HG02943 (cell line): ENCODE results near the gene ACTG2.

ENCODE experiments used
- ATAC-seq: cut with Tn5 transposase; IDR thresholded peaks from one replicate; pipeline ENCODE4 v1.9.1; 2021; ENCODE audit warnings: mild to moderate bottlenecking, low read depth, moderate library complexity; ENCODE audit not compliant: unreplicated experiment

The ACTG2 gene

GRCh38 chr2:73911548-73912208 is 18.9 kb downstream of the ACTG2 start:
- no peak for ATAC-seq

DNA sequence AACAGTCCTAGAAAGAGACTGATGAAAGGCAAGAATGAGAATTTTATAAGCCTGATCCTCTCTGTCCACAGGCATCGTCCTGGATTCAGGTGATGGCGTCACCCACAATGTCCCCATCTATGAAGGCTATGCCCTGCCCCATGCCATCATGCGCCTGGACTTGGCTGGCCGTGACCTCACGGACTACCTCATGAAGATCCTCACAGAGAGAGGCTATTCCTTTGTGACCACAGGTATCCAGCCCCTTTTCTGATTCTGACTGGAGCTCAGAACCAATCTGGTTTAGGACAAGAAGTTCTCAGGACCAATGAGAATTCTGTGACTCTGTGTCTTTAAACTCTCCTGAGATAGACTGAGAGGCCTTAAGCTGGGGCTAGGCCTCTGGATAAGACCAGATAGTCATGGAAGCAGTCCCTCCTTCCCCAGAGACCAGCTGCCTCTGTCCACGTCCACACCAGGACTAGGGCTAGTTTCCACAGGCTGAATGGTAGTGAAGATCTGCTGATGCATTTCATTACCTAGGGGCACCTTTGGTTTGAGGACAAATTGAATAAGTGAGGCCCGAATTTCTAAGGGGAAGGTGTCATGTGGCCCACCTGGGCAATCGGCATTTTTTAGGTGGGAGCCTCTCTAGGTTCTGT is 20.7 kb downstream of the ACTG2 start:
- ATAC-seq: no peak

DNA sequence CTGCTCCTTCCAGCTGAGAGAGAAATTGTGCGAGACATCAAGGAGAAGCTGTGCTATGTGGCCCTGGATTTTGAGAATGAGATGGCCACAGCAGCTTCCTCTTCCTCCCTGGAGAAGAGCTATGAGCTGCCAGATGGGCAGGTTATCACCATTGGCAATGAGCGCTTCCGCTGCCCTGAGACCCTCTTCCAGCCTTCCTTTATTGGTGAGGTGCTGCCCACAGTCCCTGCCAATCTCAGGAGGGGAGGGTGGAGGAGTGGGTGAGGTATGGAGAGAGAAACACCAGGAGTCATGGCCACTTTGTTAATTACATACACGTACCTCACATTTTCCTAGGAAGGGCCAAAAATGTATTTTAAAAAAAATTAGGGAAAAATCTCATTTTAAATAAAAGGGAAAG is 21.9 kb downstream of the ACTG2 start:
- no peak for ATAC-seq

GRCh38 chr2:73915437-73915993 is 22.7 kb downstream of the ACTG2 start:
- no peak for ATAC-seq

GRCh38 chr2:73916666-73917065 is 23.9 kb downstream of the ACTG2 start:
- no peak for ATAC-seq

GRCh38 chr2:73917296-73917695 is 24.5 kb downstream of the ACTG2 start:
- no peak for ATAC-seq

DNA sequence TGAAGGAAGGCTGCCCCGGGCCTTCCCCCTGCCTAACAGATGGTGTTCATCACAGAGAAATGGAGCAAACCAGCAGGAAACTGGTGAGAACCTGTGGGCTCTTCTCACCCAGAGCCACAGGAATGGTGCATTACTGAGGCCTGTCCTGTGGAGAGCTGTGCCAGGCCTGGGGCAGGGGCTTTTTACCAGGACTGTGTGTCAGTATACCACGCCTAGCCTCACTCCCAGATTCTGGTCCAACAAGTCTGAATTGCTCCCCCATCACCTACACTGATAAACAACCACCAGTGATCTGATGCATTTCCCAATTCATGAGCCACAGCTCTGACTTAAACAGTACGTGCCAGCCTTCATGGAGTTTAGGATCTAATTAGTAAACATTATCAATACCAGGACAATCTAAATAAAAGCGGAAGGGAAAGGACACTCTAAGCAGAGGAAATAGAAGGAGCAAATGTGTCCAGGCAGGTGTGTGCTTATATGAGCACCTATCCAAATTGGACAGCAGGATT is 24.9 kb downstream of the ACTG2 start:
- ATAC-seq: no peak

- no peak for ATAC-seq
Observed at GRCh38 chr2:73918856-73919255, 26.0 kb downstream of the ACTG2 start.

DNA sequence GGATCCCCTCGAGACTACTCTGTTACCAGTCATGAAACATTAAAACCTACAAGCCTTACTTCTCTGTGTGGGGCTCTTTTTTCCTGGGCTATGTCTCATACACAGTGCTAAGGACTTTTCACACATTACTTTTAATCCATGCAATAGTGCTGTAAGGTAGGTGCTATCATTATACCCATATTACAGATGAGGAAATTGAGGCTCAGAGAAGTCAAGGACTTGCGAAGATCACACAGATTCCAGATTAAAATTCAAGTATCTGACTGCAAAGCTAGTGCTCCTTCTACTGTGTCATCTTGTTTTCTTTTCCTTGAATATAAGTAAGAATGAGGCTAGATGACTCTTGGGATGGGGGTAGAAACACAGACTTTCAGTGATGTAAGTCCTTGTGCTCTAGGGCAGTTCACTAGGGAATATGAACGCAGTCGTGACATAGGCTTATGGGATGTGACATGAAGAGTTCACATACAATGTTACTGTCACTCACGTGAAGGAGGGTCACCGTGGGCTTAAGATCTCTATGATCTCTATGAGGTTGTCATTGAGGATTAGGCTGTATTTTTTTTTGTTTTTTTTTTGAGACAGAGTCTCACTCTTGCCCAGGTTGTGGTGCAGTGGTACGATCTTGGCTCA is 26.9 kb downstream of the ACTG2 start:
- ATAC-seq: no peak

- no peak for ATAC-seq
Observed at GRCh38 chr2:73920577-73921545, 28.1 kb downstream of the ACTG2 start.

- ATAC-seq: no peak
Observed at GRCh38 chr2:73921581-73921980, 28.8 kb downstream of the ACTG2 start.

GRCh38 chr2:73922681-73923080 is 29.9 kb downstream of the ACTG2 start:
- ATAC-seq: no peak

DNA sequence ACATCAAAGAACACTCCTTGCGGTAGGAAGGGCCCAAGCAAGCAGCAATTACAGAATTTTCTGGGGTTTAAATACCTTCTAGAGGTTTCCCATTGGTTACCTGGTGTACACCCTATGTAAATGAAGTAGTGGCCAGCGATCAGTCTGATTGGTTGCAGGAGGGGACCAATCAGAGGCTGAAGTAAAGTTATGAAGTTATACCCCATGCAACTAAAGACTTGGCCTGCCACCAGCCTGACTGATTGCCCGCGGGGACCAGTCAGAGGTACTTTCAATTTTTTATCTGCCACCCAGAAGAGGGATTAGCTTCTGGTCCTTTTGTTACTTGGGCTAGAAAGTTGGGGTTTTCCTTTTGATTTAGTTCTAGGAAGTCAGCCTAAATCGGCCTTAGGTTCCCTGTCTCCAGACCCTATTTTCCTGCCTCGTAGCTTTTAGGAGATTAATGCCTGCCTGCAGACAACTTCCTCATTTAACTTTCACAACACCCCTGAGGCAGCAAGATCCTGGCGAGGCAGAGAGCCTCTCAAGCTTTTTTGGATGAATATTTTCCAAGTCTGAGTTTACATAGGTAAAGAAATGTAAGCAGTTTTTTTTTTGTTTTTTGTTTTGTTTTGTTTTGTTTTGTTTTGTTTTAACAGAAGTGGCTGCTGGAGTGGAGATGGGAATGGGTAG is 32.4 kb downstream of the ACTG2 start:
- no peak for ATAC-seq

DNA sequence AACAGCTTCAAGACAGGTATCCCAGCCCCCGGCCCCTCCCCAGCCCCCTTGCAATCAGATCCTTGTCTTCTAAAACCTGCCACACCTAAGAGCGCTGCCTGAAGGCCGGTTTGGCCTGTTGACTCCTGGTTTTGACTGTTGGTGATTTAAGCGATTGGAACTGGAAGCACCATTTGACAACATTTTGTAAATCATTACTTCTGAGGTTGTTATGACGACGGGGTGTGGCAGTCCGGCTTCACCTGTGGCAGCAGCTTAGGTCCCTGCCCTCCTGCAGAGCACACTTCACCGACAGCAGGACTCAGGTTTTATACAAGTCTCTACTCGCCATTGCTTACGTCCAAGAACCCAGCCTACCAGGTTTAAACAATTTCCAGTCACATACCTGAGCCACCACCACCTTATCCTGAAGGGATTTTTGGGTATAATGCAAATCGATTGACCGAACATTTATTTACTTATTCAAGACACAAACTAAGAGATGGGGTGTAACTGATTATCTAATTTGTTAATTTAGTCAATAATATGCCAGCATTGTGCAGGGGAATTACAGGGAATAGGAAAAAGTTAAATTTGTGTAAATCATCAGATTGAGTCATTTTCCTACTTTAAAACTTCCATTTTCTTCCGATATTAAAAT is 33.2 kb downstream of the ACTG2 start:
- ATAC-seq: no peak

DNA sequence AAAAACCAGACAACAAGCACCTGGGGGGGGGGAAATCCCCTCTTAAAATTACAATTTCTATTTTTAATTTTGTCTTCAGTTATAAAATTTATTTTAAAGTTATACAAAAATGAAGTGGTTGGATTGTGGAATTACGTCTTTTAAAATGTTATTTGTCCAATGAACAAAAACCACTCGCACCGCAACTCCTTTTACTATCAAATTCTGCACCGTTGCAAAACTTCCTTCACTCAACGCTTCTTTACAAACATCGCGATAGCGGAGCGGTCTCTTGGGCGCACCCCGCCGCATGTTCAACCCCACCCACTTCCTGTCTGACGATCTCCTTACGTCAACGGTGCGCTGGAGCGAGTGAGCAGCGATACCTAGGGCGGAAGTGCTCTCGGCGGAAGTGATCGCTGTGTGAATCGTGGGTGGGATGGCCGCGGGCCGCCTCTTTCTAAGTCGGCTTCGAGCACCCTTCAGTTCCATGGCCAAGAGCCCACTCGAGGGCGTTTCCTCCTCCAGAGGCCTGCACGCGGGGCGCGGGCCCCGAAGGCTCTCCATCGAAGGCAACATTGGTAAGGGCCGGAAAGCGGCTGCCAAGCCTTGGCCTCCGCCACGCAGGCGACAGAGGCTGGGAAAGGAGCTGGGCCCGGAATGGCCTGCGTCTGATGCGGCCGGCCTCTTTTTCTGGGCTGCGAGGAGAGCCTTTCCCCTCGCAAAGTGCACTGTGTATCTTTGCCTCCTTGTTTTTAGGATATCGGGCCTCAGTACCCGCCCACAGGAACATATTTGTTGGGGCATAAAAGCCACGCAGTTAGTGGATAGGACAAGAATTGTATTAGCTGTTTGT is 33.9 kb downstream of the ACTG2 start, which contains the start of gene DGUOK:
Gene DGUOK (plus strand): TSS at position 388 of the 835 bp plus-strand sequence. CDS start 31 bp downstream, at position 419.
- ATAC-seq: peak; percentile 99

- ATAC-seq: no peak
Observed at GRCh38 chr2:73927344-73927743, 34.5 kb downstream of the ACTG2 start.

DNA sequence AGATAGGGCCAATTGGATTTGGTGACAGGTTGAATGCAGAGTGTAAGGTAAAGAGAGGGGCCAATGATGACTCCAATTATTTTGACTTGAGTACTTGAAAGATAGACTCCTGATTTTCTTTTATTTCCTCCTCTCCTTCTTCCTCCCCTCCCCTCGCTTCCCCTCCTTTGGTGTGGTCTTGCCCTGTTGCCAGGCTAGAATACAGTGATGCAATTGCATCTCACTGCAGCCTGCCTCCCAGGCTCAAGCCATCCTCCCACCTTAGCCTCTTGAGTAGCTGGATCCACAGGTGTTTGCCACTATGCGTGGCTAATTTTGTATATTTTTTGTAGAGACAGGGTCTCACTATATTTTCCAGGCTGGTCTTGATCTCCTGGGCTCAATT is 36.1 kb downstream of the ACTG2 start:
- no peak for ATAC-seq

- no peak for ATAC-seq
Observed at GRCh38 chr2:73930386-73930785, 37.6 kb downstream of the ACTG2 start.
